OCI-M2 (cell line): ENCODE measurements around the gene MAG.

Source experiments
- DNase-seq: peaks from one replicate; lab custom pipeline; 2025; ENCODE audit not compliant: unreplicated experiment; lab: John Stamatoyannopoulos, UW

Gene MAG

GRCh38 chr19:35297515-35297848 is 5.5 kb downstream of the MAG start:
- DNase-seq = no peak

- DNase-seq = no peak
Measured at GRCh38 chr19:35297922-35298321, 6.0 kb downstream of the MAG start.

- DNase-seq = no peak
Measured at GRCh38 chr19:35298561-35298972, 6.6 kb downstream of the MAG start.

GRCh38 chr19:35299523-35300338 is 7.8 kb downstream of the MAG start:
- DNase-seq = no peak

- DNase-seq = no peak
Measured at GRCh38 chr19:35300339-35300649, 8.3 kb downstream of the MAG start.

- no peak for DNase-seq
Measured at GRCh38 chr19:35301961-35302360, 10.0 kb downstream of the MAG start.

GRCh38 chr19:35302446-35302845 is 10.5 kb downstream of the MAG start:
- no peak for DNase-seq

GRCh38 chr19:35303357-35303915 is 11.5 kb downstream of the MAG start:
- no peak for DNase-seq

- no peak for DNase-seq
Measured at GRCh38 chr19:35304036-35304435, 12.1 kb downstream of the MAG start.

- DNase-seq = no peak
Measured at GRCh38 chr19:35305181-35305580, 13.2 kb downstream of the MAG start.

GRCh38 chr19:35306473-35307246 is 14.7 kb downstream of the MAG start:
- no peak for DNase-seq

GRCh38 chr19:35307931-35308330 is 16.0 kb downstream of the MAG start:
- no peak for DNase-seq

- DNase-seq = no peak
Measured at GRCh38 chr19:35308910-35309309, 16.9 kb downstream of the MAG start.

- no peak for DNase-seq
Measured at GRCh38 chr19:35309481-35310279, 17.7 kb downstream of the MAG start.

- no peak for DNase-seq
Measured at GRCh38 chr19:35310331-35310730, 18.4 kb downstream of the MAG start.

GRCh38 chr19:35310811-35311465 is 19.0 kb downstream of the MAG start:
- DNase-seq = no peak

- no peak for DNase-seq
Measured at GRCh38 chr19:35311901-35312665, 20.1 kb downstream of the MAG start.

- DNase-seq = no peak
Measured at GRCh38 chr19:35313587-35313986, 21.6 kb downstream of the MAG start.

- DNase-seq = no peak
Measured at GRCh38 chr19:35314031-35314430, 22.1 kb downstream of the MAG start.

- no peak for DNase-seq
Measured at GRCh38 chr19:35314858-35315470, 23.0 kb downstream of the MAG start.
